Measurements from ENCODE around the gene ABHD16A.

The ABHD16A gene

DNA sequence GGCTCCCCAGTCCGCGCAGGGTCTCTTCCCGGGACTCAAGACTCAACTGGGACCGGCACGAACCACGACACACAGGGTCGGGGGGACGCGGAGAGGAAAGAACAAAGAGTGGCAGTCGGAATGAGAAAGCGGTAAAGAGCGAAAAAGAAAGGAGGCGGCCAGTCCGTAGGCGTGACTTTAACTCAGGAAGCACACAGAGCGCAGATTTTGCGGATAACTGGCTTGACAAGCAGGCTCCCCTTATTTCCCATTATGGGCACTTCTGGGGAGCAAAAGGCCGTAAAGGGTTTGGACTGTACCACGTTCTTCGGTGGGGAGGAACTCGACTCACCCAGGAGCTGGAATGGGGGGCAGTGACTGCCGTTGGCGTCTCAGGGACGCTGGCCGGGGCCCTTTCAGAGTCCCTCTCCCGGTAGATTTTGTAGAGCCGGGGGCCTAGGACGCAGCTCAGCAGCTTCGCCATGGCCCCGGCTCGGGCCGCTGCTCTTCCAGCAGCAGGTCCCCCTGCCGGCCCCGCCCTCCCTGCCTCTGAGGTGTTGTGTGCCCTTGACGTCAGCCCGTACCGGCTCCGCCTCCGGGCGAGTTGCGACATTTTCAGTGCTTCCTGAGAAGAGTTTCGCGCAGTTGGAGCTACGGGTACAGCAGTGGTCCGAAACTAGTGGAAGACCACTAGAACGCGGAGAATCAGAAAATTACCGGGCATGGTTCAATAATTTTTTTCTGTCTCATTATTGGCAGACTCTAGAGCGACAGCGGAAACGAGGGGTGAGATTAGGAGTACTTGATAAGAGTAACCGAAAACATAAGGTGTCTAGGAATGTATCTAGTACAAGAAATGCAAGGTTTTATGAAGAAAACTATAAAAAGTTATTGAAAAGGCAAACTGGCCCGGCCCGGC, at the start of gene ABHD16A:
ABHD16A (minus strand) TSS at position 506 of the 898 bp plus-strand sequence; CDS start at position 463, 43 bp downstream.
- intact Hi-C loops (cut with DNase I) = no loop called here
- peak; percentile 97 to 100 (median 99) for DNase-seq

- intact Hi-C loops (cut with DNase I) = no loop called here
- no peak for DNase-seq
Observed at GRCh38 chr6:31752739-31753319, 49.7 kb upstream of the ABHD16A start.

DNA sequence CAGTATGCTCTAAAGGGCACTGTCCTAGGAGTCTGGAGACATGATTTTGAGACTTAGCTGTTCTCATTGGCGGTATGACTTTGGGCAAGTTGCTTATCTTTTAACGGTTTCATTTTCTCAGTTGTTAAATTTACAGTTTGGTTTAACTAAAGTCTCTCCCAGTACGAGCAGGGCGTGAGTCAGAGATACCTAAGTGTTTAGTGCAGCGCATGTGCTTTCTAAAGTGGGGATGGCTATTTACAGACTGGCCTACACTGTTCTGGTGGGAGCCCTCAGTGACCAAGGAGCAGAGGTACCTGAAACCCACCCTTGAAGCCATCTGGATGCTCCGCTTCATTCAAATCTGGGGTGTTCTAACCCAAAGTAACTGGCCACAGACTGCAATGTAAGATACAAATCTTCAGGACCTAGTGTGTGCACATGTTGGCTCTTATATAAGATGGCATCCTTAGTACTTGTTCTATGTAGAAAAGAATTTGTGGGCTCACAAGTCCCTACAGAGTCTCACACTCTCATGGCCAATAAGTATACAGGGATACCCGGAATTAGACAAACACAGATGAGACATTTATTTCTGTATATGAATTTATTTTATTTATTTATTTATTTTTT, 47.4 kb upstream of the ABHD16A start:
- intact Hi-C loops (cut with DNase I) = no loop called here
- no peak for DNase-seq

DNA sequence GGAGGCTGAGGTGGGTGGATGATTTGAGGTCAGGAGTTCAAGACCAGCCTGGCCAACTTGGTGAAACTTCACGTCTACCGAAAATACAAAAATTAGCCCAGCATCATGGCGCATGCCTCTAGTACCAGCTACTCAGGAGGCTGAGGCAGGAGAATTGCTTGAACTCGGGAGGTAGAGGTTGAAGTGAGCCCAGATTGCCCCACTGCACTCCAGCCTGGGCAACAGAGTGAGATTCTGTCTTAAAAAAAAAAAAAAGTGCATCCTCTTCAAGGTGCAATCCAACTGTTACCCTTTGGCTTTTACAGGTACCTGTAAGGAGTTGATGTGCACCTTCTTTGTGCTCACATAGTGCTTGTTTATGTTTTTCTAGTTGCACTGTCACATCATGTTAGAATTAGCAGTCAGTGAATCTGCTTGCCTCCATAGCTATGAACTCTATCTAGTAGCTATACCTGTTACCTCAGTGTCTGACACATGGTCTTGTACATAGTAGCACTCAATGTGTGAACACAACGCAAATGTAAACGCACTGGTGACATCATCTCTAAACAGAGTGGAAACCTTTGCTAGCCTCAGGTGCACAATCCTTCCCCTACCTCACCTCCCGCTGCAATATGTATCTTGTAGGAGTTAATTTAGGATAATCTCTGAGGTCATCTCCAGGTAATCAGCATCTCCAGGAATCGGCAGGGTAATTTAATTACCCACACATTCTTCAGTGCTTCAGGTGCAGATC, 46.3 kb upstream of the ABHD16A start:
- intact Hi-C loops (cut with DNase I) = no loop called here

DNA sequence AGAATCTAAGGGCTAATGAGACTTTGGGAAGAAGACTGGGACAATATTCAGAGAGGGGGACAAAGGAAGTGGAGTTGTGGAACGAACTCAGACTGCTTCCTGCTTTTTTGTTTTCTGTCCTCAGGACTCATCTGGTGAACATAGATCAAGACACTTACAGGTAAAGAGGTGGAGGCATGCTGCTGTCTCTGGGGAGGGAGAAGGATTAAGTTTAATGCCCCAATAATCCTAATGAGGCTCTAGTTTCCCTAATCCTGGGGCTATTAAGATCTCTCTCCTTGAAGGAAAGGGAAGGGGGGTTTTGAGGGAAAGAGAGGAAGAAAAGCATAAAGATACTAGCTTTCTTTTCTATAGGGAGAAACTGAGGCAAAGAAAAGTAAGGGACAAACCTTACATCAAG, 41.3 kb upstream of the ABHD16A start:
- intact Hi-C loops (cut with DNase I) = no loop called here
- DNase-seq = no peak

More for the DNA sequence above, 46.3 kb upstream of the ABHD16A start:
- no peak for DNase-seq

DNA sequence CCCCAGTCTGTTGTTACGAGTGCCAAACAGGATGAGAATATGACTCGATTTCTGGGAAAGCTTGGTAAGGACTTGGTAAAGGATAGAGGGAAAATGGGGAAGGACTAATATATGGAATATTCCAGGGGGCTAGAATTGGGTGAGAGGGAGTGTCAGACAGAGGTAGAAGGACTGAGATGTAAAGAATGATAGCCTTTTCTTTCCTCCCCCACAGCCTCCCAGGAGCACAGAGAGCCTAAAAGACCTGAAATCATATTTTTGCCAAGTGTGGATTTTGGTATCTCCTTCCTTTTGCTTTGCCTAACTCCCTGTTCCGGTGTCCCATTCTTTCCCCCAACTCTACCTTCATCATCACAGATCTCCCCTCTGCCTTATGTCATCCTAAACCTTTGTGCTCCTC, 39.8 kb upstream of the ABHD16A start:
- intact Hi-C loops (cut with DNase I) = no loop called here
- DNase-seq = no peak

DNA sequence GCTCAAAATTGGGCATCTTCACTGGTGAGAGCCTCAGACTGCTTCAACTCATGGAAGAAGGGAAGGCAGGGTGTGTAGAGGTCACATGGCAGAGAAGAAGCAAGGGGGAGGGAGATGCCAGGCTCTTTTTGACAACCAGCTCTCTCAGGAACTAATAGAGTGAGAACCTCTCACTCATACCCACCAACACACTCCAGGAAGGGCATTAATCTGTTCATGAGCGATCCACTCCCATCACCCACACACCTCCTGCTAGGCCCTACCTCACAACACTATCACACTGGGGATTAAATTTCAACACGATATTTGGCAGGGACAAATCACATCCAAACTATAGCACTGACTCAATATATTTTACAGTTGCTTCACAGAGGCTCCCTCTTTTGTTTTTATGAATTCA, 38.7 kb upstream of the ABHD16A start:
- no peak for DNase-seq
- intact Hi-C loops (cut with DNase I) = no loop called here

DNA sequence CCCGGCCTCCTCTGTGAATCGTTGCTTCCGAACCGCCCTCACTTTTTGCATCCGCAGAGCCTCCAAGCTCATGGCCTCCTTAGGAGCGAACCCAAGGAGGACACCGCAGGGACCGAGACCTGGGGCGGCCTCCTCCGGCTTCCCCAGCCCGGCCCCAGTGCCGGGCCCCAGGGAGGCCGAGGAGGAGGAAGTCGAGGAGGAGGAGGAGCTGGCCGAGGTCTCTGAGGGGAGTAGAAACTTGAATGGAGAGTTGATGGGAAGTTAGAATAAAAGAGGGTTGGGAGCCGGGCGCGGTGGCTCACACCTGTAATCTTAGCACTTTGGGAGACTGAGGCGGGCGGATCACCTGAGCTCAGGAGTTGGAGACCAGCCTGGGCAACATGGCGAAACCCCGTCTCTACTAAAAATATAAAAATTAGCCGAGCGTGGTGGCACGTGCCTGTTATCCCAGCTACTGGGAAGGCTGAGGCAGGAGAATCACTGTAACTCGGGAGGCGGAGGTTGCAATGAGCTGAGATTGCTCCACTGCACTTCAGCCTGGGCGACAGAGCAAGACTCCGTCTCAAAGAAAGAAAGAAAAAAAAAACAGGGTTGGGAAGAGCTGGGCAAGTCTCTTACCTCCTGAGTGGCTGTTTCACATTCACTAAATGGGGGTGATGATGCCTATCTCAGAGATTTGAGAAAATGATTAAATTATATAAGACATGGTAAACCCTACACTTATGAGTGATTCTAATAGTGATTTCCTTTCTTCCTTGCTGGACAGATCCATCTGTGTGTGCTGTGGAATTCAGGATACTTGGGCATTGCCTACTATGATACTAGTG, 37.5 kb upstream of the ABHD16A start:
- peak in 4 of 42 donors; percentile 27 to 56 (median 40) for DNase-seq
- intact Hi-C loops (cut with DNase I) = no loop called here

GRCh38 chr6:31739639-31740396, 36.7 kb upstream of the ABHD16A start, which contains the start of gene MSH5:
TSS of gene MSH5 (plus strand) at chr6:31740005. CDS start at chr6:31740467, 462 bp downstream.
- peak; percentile 95 to 99 (median 98) for DNase-seq
- intact Hi-C loops (cut with DNase I) = loop anchor here (5.0 kb wide), 1 partner anchor 57 kb away; the partner anchor contains the start of gene VARS1

GRCh38 chr6:31737991-31738979, 35.2 kb upstream of the ABHD16A start:
- peak in 16 of 42 donors; percentile 29 to 62 (median 38) for DNase-seq
- intact Hi-C loops (cut with DNase I) = loop anchor here (5.0 kb wide), 1 partner anchor 59 kb away; the partner anchor contains the start of gene VARS1

GRCh38 chr6:31737315-31737990, 34.3 kb upstream of the ABHD16A start:
- intact Hi-C loops (cut with DNase I) = loop anchor here (5.0 kb wide), 1 partner anchor 60 kb away; the partner anchor contains the start of gene VARS1
- DNase-seq = no peak

DNA sequence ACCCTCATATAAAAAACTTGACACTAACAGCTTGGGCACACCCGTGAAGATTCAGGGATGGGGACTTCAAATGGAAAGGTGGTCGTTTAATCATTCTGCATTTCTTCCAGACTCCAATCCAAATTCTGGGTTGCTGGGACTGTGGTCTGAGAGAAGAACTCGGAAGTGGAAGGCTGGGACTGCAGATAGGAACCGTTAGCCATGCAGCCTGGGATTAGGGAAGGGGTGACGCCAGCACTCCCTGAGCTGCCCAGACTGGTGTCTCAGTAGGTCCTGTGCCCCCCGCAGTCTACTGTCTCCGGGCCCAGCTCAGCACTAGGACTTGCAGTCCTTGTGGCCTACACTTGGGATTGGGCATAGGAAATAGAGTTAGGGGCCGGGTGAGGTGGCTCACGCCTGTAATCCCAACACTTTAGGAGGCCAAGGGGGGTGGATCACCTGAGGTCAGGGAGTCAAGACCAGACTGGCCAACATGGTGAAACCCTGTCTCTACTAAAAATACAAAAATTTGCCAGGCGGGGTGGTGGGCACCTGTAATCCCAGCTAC, 33.7 kb upstream of the ABHD16A start:
- intact Hi-C loops (cut with DNase I) = loop anchor here (5.0 kb wide), 1 partner anchor 60 kb away; the partner anchor contains the start of gene VARS1
- no peak for DNase-seq

- intact Hi-C loops (cut with DNase I) = loop anchor here (5.0 kb wide), 1 partner anchor 61 kb away; the partner anchor contains the start of gene VARS1
- peak in 20 of 42 donors; percentile 20 to 64 (median 40) for DNase-seq
Observed at GRCh38 chr6:31736021-31736767, 33.1 kb upstream of the ABHD16A start, which contains the start of gene CLIC1. TSS of gene CLIC1 (minus strand) at chr6:31736530. CDS start at chr6:31736300, 230 bp downstream.

DNA sequence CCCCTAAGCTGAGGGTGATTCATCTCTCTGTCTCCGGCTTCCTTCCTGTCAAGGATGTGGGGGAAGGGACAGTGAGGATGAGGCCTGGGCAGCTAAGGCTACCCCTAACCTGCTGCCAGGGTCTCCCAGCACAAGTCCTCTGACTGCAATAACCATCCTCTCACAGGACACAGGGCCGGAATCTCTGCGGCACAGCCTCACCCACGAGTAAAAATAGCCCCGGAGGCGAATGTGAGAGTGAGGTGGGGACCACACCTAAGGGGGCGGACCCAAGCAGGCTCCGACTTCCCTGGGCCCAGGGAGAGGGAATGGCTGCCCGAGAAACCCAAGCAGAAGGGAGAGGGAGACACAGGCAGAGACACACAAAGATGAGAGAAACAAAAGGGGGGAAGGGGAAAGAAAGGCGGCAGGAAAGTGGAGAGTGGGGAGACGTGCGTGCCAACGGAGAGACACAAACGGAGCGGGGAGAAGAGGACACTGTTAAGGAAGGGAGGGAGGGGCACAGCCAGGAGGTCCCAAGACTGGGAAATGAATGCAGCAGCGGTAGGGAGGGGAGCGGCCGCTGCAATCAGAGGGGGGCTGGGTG, 31.8 kb upstream of the ABHD16A start:
- peak in 4 of 42 donors; percentile 27 to 56 (median 39) for DNase-seq
- intact Hi-C loops (cut with DNase I) = loop anchor here (5.0 kb wide), 1 partner anchor 62 kb away; the partner anchor contains the start of gene VARS1
